A549 (cell line): ENCODE results near the gene MIA.

ENCODE experiments used
- CEBPB ChIP-seq, 2 experiments: fragments of >200 bp in 1 of 2; sonication (Bioruptor Twin) in 1 of 2; formaldehyde crosslinking in 1 of 2; IDR thresholded peaks; 2 replicates each; pipeline ENCODE4 v1.6.1; 2012 to 2016
- EP300 ChIP-seq, 2 experiments: fragments of >200 bp; sonication (Bioruptor Twin); formaldehyde crosslinking; IDR thresholded peaks; 2 replicates in 1 of 2; 3 replicates in 1 of 2; pipeline ENCODE4 v1.6.1; 2016 to 2017
- TF ChIP-seq, protein P1 (sequence below): fragments of >200 bp; sonication (Bioruptor Twin); formaldehyde crosslinking; IDR thresholded peaks from 3 replicates; pipeline ENCODE4 v1.5.1; 2016

GRCh38 chr19:40755248-40755624 lies 20.1 kb upstream of the MIA start:
- TF ChIP-seq CEBPB (IDR thresholded peaks at IDR 0.05) (no peak), EP300 (IDR thresholded peaks at IDR 0.05) (no peak)
- TF ChIP-seq, protein P1, sequence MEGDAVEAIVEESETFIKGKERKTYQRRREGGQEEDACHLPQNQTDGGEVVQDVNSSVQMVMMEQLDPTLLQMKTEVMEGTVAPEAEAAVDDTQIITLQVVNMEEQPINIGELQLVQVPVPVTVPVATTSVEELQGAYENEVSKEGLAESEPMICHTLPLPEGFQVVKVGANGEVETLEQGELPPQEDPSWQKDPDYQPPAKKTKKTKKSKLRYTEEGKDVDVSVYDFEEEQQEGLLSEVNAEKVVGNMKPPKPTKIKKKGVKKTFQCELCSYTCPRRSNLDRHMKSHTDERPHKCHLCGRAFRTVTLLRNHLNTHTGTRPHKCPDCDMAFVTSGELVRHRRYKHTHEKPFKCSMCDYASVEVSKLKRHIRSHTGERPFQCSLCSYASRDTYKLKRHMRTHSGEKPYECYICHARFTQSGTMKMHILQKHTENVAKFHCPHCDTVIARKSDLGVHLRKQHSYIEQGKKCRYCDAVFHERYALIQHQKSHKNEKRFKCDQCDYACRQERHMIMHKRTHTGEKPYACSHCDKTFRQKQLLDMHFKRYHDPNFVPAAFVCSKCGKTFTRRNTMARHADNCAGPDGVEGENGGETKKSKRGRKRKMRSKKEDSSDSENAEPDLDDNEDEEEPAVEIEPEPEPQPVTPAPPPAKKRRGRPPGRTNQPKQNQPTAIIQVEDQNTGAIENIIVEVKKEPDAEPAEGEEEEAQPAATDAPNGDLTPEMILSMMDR = no peak
